DOHH2 (cell line): ENCODE measurements around the gene PRKAR2B.

ENCODE experiments used
- H3F3A ChIP-seq: fragments of 200-600 bp; sonication (generic), shearing (Covaris generic); 2 replicates; pipeline ENCODE4 v1.6.0; 2016; ENCODE audit warnings: antibody characterized with exemption, mild to moderate bottlenecking; ENCODE audit not compliant: control insufficient read depth, insufficient read depth
- H3K27ac ChIP-seq: fragments of 200-600 bp; sonication (generic); 2 replicates; pipeline ENCODE4 v1.5.1; 2014; ENCODE audit warnings: low read depth, mild to moderate bottlenecking, low read length, moderate library complexity
- H3K27me3 ChIP-seq: fragments of 200-600 bp; sonication (generic); 2 replicates; pipeline ENCODE4 v1.6.1; 2014; ENCODE audit warnings: mild to moderate bottlenecking, low read length, mixed read lengths; ENCODE audit not compliant: control insufficient read depth
- H3K36me3 ChIP-seq: fragments of 200-600 bp; sonication (generic); 2 replicates; pipeline ENCODE4 v1.6.1; 2014; ENCODE audit warnings: mild to moderate bottlenecking, low read length, moderate library complexity, mixed read lengths; ENCODE audit not compliant: control insufficient read depth
- H3K4me1 ChIP-seq: fragments of 200-600 bp; sonication (generic); 2 replicates; pipeline ENCODE4 v1.6.1; 2014; ENCODE audit warnings: mild to moderate bottlenecking, low read length, mixed read lengths; ENCODE audit not compliant: control insufficient read depth
- H3K4me2 ChIP-seq: fragments of 200-600 bp; sonication (generic); 2 replicates; pipeline ENCODE4 v1.6.0; 2014; ENCODE audit warnings: mild to moderate bottlenecking, low read length, moderate library complexity
- H3K4me3 ChIP-seq: fragments of 200-600 bp; sonication (generic); 2 replicates; pipeline ENCODE4 v1.5.1; 2014; ENCODE audit warnings: mild to moderate bottlenecking, low read length, mixed read lengths
- H3K79me2 ChIP-seq: fragments of 200-600 bp; sonication (generic); 2 replicates; pipeline ENCODE4 v1.6.1; 2014; ENCODE audit warnings: mild to moderate bottlenecking, low read length, mixed read lengths; ENCODE audit not compliant: control insufficient read depth
- H3K9me2 ChIP-seq: fragments of 200-600 bp; sonication (generic); replicated peaks from 2 replicates; pipeline ENCODE4 v1.6.1; 2014; ENCODE audit warnings: mild to moderate bottlenecking, low read length, mixed read lengths; ENCODE audit not compliant: control insufficient read depth
- H3K9me3 ChIP-seq: fragments of 200-600 bp; sonication (generic); 2 replicates; pipeline ENCODE4 v1.6.1; 2014; ENCODE audit warnings: antibody characterized with exemption, low read length, mixed read lengths; ENCODE audit not compliant: control insufficient read depth, insufficient read depth
- H4K20me1 ChIP-seq: fragments of 200-600 bp; sonication (generic); 2 replicates; pipeline ENCODE4 v1.6.0; 2014; ENCODE audit warnings: low read depth, mild to moderate bottlenecking, antibody characterized with exemption, low read length, moderate library complexity; ENCODE audit not compliant: control insufficient read depth, insufficient read depth
- CTCF ChIP-seq: fragments of 200-600 bp; sonication (generic); IDR thresholded peaks from one replicate; pipeline ENCODE4 v1.5.1; 2014; ENCODE audit warnings: antibody characterized with exemption, mild to moderate bottlenecking, low read depth, low read length; ENCODE audit not compliant: poor library complexity, severe bottlenecking
- EZH2phosphoT487 ChIP-seq: fragments of 200-600 bp; sonication (generic); IDR thresholded peaks from 2 replicates; pipeline ENCODE4 v1.6.1; 2017; ENCODE audit warnings: borderline replicate concordance, mild to moderate bottlenecking, antibody characterized with exemption, low read length, moderate library complexity, mixed read lengths

PRKAR2B gene

DNA sequence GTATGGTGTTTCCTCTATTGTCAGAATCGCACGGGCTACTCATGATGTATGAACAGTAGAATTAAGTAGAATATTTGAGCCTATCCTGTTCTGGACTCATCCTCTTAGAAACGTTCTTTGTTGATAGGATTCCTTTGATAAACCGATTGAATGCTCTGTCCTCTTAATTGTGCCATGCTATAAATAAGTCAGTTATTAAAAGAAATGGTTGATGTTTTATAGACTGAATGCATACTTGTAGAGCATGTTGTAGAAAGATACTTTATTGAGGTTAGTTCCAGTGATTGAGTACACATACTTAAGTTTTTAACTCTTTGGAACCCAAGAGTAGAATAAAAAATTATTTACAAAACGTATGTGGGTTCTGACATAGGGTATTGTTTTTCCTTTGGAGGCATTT, 69.4 kb downstream of the PRKAR2B start:
- Histone ChIP-seq H3K4me1 (peaks cover 55% of the 10 kb centered on the region), H3F3A (peaks cover 14% of the 10 kb centered on the region), H3K27me3 (no peaks in the 10 kb centered on the region), H3K9me2 (no peaks in the 10 kb centered on the region), H3K9me3 (no peaks in the 10 kb centered on the region), H4K20me1 (no peaks in the 10 kb centered on the region), H3K4me2 (no peak overlapping the region), H3K27ac (no peak overlapping the region), H3K4me3 (no peak overlapping the region), H3K36me3 (peaks cover 5% of the 10 kb centered on the region), H3K79me2 (peaks cover 79% of the 10 kb centered on the region)
- TF ChIP-seq EZH2phosphoT487 (no peak), CTCF (no peak)

GRCh38 chr7:107115114-107115513, 70.6 kb downstream of the PRKAR2B start:
- peaks cover under 1% of the 10 kb centered on the region for H3K36me3 ChIP-seq
- no peak overlapping the region for H3K4me3 ChIP-seq

DNA sequence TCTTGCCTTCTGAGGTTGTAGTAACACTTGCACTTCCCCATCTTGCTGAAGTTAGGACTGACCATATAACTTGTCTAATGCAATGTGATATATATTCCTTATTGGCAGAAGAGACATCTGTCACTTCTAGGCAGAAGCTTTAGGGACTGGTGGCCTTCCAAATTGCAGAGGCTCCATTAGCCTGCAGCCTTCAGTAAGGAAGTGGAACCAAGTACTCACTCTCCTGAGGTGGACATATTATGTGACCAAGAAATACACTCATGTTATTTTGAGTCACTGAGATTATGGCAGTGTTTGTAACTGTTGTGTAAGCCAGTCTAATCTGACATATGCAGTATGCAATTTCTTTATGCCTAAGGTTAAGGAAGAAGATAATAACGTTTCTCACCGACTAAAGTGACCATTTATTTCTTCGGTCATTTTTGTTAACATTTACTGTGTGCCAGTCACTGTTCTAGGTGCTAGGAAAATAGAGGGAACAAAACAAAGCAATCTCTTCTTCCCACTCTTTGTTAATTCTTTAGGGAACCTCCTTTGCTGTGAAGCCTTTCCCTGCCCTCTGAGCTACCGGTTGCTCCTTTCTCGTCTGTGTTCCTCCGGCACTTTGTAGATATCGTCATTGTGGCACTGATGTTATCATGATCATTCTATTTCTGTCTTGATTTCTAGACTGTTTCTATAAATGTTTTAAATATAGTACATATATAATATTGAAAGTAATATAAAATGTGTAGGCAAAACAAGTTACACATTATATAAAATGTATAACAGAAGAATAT, 71.4 kb downstream of the PRKAR2B start:
- TF ChIP-seq EZH2phosphoT487 = no peak
- no peak for TF ChIP-seq CTCF
- Histone ChIP-seq H3K4me2 (no peak overlapping the region), H3K79me2 (peaks cover 77% of the 10 kb centered on the region), H3K4me3 (no peak overlapping the region), H3K27me3 (no peaks in the 10 kb centered on the region), H3K9me2 (no peaks in the 10 kb centered on the region), H3K9me3 (no peaks in the 10 kb centered on the region), H3K4me1 (peaks cover 41% of the 10 kb centered on the region), H3K36me3 (no peaks in the 10 kb centered on the region; the same call in 1 of the 2 replicates), H3K27ac (no peak overlapping the region), H4K20me1 (no peaks in the 10 kb centered on the region), H3F3A (peaks cover 14% of the 10 kb centered on the region)

More at GRCh38 chr7:107115114-107115513, 70.6 kb downstream of the PRKAR2B start:
- H3F3A ChIP-seq = peaks cover 14% of the 10 kb centered on the region
- no peaks in the 10 kb centered on the region for H4K20me1 ChIP-seq
- peaks cover 50% of the 10 kb centered on the region for H3K4me1 ChIP-seq
- no peaks in the 10 kb centered on the region for H3K9me3 ChIP-seq
- TF ChIP-seq CTCF = no peak
- no peak for TF ChIP-seq EZH2phosphoT487
- H3K27me3 ChIP-seq = no peaks in the 10 kb centered on the region
- H3K27ac ChIP-seq = no peak overlapping the region
- no peaks in the 10 kb centered on the region for H3K9me2 ChIP-seq
- H3K79me2 ChIP-seq = peaks cover 80% of the 10 kb centered on the region
- no peak overlapping the region for H3K4me2 ChIP-seq
